Activated CD4-positive, alpha-beta T cell treated with anti-CD3 and anti-CD28 coated beads, Interleukin-2, amount 50 U/mL, for 1 hour (primary cell): ENCODE results near the gene IFIT3.
"Not testable (repeated sequence)": the region's sequence is repeated elsewhere in the genome, so short reads cannot be mapped to it uniquely, and the experiment has no call there.

ENCODE experiments used
- DNase-seq: peaks from one replicate; pipeline ENCODE4 v3.0.0-alpha.2; 2020

IFIT3 gene

DNA sequence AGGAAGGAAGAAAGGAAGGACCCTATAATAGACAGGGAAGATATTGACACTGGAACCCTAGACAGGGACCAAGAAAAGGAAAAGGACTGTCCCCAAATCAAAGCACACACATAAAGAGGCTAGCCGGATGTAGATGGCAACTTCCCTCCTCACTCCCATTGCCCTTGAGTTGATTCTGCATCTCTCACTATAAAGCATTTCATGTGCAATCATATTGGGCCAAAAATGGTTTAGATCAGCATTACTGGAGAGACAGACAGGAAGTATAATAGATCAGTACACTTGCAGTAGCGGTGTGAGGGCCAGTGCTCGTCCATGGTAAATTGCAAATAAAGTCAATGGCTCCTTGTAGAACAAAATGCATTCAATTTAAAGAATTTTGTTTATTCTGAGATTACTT is 8.4 kb downstream of the IFIT3 start:
- no peak for DNase-seq

DNA sequence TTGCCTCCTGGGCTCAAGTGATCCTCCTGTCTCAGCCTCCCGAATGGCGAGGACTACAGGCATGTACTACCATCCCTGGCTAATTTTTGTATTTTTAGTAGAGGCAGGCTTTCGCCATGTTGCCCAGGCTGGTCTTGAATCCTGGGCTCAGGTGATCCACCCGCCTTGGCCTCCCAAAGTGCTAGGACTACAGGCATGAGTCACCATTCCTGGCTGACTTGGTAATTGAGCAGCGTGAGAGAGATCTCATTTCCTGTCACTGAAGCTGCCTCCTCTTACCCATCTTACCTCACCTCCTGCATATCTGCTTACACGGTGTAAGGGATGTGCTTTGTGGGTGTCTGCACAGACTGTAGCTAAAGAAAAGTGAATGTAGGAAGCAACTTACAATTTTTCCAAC is 9.7 kb downstream of the IFIT3 start:
- DNase-seq: peak; percentile 22

DNA sequence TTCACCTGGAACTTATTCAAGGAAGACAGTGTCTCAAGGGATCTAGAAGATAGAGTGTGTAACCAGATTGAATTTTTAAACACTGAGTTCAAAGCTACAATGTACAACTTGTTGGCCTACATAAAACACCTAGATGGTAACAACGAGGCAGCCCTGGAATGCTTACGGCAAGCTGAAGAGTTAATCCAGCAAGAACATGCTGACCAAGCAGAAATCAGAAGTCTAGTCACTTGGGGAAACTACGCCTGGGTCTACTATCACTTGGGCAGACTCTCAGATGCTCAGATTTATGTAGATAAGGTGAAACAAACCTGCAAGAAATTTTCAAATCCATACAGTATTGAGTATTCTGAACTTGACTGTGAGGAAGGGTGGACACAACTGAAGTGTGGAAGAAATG is 10.9 kb downstream of the IFIT3 start:
- no peak for DNase-seq

DNA sequence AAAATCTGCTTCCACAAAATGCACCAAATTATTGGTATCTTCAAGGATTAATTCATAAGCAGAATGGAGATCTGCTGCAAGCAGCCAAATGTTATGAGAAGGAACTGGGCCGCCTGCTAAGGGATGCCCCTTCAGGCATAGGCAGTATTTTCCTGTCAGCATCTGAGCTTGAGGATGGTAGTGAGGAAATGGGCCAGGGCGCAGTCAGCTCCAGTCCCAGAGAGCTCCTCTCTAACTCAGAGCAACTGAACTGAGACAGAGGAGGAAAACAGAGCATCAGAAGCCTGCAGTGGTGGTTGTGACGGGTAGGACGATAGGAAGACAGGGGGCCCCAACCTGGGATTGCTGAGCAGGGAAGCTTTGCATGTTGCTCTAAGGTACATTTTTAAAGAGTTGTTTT is 12.1 kb downstream of the IFIT3 start:
- no peak for DNase-seq

DNA sequence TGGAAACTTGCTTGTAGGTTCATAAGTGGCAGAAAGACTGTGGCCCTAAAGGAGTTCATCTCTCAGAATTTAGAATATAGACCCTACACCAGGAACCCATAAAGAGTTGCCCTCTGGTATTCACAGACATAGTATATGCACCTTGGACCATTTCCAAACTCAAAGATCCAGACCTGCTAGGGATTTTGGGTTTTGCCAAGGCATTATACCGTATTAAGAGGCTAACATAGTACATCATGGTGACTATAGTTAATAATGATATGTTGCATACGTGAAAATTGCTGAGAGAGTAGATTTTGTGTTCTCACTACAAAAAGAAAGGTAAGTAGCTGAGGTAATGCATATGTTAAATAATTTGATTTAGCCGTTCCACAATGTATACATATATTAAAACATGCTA is 13.9 kb downstream of the IFIT3 start:
- DNase-seq: no peak

DNA sequence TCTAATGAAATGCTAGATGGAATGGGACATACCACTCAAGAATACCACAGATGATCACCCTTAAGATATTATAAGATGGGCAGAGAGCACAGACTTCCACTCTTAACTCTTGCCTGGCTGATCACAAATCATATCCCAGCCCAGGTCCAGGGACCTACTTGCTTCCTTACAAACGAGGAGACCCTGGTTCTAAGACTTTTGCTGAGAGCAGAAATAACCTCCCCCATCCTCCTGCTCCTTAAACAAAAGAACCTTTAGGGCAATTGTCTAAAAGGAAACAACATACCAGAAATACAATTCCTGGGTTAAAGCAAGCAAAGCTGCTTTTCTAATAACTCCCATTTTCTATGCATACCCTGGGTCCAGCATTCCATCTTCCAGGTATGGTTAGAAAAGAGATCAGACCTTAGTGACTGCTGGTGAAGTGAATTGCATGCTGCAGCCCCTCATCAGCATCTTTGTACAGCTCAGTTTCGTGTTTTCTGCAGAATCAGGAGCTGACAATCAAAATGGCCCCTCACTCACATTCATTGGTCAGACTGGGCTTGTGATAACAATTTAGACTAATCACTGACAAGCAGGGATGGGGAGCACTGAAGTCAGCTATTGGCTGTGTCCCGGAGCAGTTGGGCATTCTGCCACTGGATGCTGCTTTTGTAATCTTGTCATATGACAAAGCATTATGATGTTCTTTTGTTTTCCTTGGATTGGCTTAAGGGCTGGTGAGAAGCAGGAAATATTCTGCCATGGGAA is 14.6 kb downstream of the IFIT3 start:
- no peak for DNase-seq

DNA sequence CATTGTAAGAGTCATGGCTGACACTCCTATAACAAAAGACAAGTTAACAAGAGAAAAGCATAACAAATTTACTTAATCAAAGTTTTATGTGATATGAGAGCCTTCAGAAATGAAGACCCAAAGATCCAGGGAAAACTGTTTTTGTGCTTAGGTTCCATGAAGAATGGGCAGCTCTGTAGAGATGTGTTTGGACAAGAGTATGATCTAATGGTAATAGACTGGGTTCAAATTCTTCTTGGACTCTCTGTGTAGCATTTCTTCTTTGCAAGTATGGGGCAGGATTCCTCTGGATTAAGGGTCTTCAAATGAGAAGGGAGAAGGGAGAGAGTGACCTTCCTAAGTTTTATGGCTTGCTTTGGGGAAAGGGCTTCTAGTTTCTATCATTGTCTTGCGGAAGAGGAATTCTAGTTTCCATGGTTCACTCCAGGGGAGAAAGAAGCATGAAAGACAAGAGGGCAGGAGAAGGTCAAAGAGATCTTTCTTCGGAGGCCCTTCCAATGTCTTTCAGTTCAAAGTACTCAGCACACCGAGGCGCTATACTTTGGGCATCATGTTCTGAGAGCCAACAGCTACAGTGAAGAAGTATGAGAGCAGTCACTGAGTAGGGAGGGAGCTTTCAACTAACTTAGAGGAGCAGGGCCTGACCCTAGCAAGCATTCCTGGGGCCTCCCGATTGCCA is 15.4 kb downstream of the IFIT3 start:
- no peak for DNase-seq

DNA sequence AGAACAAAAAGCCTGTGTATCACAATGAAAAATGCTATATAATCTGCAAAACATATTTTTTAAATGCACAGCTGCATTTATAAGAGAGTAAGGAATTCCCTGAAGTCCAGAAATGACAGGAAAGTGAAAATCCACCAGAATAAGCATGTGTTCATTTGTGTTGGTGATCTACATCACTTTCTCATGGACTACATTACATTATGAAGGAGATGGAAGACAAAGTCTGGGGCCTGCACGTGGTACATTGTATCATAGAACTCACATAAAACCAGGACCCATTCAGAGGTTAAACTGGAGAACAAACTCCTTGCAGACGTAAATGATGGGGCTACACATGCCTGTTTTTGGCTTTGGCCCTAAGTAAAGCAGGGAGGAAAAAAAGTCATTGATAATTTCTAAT is 16.4 kb downstream of the IFIT3 start:
- no peak for DNase-seq

DNA sequence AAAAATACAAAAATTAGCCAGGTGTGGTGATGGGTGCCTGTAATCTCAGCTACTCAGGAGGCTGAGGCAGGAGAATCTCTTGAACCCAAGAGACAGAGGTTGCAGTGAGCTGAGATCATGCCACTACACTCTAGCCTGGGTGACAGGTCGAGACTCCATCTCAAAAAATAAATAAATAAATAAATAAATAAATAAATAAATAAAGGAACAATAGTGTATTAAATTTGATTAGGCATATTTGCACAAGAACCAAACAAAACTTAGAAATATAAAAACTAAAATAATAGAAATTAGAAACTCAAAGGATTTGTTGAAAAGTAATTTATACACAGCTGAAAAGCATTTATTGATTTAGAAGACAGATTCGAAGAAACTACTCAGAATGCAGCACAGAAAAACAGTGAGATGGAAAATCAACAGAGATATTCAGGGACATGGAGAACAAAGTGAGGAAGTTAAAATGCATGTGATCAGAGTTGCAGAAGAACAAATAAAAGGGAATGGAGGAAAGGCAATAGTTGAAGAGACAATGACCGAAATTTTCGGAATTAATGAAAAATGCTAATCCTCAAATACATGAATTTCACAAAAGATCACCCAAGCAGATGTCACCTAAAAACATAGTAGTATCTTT is 17.7 kb downstream of the IFIT3 start:
- no peak for DNase-seq

DNA sequence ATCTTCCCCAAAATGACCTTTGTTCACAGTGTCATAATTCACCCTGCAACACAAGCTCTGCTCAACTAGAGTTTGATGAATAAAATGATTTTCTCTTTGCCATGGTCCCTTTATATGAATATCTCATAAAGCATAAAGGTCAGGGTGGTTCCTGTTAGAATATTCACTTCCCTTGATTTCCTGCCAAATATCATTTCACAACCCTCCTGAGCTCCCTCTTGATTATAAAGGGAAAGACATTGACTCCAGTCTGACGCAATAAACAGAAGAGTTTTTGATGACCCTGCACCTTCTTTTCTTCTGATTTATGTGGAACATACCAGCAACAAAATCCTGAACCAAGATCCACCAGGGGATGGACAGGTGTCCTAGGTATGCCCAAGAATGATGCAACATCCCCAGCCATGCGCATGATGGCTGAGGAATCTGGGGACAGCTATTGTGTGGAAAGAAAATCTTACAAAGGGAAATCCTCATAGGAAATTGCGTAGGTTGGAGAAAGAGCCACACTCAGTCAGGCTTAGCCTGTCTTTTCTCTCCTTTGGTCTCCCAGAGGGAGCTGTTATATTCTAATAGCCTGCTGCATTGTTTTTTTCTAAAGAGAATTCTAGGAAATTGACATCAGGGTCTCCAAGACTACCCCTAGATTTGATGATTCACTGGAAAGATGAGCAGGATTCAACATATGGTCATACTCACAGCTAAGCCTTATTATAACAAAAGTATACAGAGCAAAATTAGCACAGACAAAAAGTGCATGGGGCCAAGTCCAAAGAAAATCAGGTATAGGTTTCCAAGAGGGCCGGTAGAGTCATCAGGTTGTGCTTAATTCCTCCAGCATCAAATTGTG is 18.8 kb downstream of the IFIT3 start:
- DNase-seq: no peak

DNA sequence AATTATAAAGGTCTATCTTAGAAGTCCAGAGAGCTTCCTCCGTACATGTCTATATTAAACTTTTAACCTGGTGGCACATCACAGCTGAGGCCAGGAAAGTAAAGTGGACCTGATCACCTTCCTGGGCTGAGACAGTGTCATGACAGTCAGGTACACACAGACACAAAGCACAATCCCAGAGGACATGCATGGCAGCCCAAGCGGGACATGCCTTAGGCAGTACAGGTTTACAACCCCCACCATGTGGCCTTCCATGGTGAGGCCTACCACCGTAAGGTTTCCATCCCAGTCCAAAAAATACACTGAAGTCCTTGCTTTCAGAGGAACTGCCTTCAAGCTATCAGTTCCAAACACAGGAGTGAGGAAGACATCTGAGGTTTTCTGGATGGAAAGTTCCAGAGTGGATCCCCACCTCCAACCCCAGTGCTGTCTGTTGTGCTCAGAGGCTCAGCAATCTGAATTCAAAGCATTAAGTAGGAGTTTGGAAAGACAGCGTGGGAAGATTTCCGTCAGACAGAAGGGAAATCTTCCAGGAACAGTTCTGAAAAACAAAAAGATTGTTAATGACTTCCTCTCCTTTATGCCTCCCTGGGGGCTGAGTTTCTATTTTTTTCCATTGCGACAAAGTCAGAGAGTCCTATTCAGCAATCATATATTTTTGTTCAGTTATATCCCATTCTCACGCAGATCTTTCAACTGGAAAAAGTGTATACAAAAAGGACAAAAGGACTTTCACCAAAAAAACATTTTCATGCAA is 20.1 kb downstream of the IFIT3 start:
- DNase-seq: no peak

DNA sequence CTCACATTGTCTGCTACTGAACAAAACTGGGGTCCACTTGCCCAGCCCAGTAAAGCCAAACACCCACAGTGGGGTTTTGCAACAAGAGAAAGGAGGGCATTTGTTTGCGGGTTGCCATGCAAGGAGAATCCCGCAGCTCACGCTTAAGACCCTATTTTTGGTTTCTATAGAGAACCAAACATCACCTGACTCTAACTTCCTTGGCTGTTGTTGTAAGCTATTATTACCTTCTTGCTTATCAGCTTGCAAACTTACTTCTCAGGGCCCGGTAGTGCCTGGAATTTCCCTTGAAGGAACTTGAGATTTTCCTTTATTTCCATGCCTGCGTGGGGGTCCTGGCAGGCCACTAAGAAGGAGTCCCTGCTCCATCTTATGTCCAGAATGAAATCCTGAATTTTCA is 20.7 kb downstream of the IFIT3 start:
- no peak for DNase-seq

DNA sequence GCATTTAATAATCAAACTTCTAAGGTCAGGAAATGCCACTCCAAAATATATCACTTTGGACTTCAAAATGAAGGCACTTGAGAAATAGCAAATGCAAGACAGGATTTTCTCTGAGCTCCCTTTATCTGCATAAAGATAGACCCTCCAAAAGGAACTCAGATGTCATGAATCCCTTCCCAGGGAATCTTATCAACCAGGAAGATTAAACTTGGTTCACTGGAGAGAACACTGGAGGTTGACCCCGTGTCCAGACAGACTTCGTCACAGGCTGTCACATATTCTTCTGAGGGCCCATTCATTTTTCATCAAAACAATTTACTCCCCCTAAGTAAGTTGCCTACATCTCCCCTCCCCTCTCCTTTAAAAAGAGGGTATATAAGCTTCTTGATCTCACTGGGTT is 21.2 kb downstream of the IFIT3 start:
- no peak for DNase-seq

DNA sequence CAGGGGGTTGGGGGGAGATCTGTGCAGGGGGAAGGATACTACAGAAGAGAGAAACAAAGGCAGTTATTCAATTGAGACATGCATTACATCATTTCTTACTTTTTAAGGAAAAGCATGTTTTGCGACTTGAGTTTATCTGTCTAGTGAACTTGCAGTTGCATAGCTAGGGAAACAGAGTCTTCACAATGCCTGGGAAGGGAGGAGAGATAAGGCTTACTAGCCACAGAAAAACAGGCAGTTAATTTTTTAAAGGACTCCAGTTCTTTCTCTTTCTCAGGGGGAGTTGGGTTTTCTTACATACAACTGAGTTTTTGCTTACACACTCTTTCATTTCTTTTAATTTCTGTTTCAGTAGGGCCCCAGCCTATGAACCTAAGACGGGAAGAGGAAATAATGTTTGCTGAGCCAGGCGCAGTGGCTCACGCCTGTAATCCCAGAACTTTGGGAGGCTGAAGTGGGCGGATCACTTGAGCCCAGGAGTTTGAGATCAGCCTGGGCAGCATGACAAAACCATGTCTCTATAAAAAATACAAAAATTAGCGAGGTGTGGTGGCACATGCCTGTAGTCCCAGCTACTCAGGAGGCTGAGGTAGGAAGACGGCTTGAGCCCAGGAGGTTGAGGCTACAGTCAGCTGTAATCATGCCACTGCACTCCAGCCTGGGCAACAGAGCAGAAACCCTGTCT is 23.0 kb downstream of the IFIT3 start:
- not testable (repeated sequence) for DNase-seq

DNA sequence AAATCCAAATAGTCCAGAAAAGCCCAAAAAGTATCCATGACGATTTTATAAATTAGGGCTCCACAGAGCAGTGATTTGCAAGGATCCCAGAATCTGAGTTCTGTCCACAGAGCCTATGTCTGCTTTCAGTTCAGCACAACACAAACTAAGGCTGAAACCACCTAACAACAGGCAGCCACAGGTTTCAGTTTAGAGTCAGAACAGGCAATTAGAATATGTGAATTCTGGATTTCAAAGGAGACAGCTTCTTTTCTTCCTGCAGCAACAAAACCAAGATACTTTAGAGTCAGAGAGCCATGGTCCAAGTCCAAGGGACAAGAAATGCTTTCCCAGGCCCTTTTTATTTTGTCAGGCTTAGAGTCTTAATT is 23.6 kb downstream of the IFIT3 start:
- no peak for DNase-seq

DNA sequence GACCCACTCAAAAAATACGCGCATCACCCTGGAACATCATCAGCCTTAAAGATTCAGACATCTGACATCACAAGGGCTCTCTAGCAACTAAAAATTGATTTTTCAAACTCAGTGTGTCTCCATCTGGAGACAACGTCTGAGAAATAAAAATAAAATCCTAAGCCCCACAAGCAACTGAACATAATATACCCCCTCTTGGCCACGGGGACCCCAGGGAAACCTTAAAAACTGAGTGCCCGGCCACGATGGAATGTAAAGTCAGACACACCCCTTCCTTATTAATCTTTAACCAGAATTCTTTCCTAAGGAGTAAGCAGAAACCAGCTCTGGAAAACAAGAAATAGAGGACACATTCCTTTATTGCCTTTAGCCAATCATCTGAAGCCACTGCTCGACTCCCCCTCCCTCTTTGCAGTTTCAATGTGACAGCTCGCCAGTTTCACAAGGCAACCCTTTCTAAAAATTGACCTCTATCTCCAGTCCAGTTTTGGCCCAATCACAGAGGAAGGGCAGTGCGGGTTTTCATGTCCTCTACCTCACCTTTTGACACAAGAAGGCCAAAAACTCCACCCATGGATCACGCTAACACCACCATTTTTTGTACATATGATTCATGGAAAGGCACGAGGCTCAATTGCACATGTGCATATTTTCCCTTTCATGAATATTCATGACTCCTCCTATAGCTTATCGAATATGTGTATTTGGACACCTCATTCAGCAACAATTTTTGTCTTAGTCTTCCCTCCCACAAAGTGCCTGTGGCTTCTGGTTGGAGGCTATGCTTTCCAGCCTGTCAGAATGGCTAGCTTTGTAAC is 24.2 kb downstream of the IFIT3 start:
- DNase-seq: no peak

DNA sequence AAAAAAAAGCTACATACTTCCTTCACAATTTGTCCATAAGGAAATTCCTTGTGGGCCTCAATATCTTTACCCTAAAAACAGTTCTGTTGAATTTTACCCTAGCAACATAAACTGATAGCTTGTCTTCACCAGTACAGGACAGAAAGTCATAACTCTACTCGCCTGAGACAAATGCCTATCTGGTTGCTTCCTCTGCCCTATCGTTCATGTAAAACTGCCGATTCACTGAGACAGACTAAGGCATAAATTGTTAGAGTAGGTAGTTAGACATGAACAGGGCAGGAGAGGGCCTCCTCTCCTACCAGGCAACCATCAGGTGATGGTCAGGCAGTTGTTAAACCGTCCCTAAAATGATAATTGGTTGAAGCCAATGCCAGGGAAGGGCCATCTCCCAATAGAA is 25.0 kb downstream of the IFIT3 start:
- DNase-seq: no peak

DNA sequence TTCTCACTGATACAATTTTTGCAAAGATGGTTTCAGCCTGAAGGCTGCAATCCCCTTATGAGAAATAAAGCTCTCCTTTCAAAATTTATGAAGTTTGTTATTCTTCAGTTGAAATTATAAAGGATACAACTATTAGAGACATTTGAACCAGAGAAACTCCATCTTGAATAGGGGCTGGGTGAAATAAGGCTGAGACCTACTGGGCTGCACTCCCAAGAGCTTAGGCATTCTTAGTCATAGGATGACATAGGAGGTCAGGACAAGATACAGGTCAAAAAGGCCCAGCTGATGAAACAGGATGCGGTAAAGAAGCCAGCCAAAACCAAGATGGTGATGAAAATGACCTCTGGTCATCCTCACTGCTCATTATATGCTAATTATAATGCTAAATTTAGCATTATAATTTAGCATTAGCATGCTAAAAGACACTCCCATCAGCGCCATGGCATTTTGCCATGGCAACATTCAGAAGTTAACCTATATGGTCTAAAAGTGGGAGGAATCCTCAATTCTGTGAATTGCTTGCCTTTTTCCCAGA is 27.7 kb downstream of the IFIT3 start:
- no peak for DNase-seq

DNA sequence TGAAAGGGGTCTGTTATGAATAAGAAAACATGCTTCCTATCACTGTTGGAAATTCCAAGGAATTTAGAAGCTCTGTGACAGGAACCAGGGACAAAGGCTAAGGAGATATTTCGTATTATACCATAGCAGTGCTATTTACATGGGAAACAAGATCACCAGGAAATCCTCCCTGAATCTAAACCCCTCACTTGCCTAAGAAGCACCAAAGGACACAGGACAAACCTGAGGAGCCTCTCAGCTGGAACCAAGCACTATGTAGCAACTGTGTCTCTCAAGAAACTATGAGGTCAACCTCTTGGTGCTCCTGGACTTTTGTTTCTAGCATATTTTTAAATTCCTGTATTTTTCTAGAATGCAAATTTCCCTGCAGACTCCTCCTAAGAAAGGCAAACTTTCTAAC is 29.3 kb downstream of the IFIT3 start:
- no peak for DNase-seq

DNA sequence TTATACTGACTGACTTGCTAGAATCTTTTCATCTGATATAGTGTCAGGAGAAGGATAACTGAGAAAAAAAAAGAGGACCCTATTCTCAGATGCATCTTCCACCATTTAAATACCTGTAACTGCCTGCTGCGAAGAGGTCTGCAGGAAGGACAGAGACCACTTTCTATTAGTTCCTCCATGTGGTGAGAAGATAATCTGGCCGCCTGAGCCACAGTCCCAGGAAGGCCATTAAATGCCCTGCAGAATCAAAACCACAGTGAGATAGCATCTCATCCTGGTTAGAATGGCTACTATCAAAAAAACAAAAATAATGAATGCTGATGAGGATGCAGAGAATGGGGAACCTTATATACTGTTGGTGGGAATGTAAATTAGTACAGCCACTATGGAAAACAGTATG is 30.2 kb downstream of the IFIT3 start:
- DNase-seq: no peak

DNA sequence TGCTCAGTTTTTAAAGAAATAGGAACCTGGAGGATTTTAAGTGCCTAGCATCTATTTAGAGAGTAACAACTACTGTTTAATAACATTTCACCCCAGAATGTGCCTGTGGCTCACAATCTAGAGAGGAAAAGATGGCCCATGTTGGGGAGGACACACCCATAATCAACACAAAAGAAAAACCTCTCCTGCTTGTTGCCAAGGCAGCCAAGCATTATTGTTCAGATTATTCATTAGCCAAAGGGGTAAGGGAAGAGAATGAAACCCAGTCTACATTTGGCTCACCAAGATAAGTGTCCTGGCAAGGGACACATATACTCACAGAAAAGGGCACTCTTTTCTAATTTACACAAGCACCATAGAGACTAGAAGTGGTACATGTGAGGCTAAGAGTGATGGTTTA is 32.4 kb downstream of the IFIT3 start:
- no peak for DNase-seq
